Activated naive CD8-positive, alpha-beta T cell treated with anti-CD3 and anti-CD28 coated beads for 36 hours (primary cell): ENCODE measurements around the gene BST1. TPM values are rescaled to one million over a fixed set of nuclear protein-coding genes. Genes with fewer than 3 reads are reported as not detected.
A peak's percentile ranks its signal among the peaks of the same experiment; 100 is the strongest.
"Not testable (repeated sequence)": the region's sequence is repeated elsewhere in the genome, so short reads cannot be mapped to it uniquely, and the experiment has no call there.

ENCODE experiments used
- DNase-seq: peaks from one replicate; pipeline ENCODE4 v3.0.0; 2021
- H3K27ac Mint-ChIP-seq: one replicate; pipeline ENCODE4 v1.8.0; 2022; ENCODE audit warnings: mild to moderate bottlenecking, moderate library complexity, mixed read lengths
- H3K27me3 Mint-ChIP-seq: one replicate; pipeline ENCODE4 v1.8.0; 2022; ENCODE audit warnings: mild to moderate bottlenecking, mixed read lengths
- H3K36me3 Mint-ChIP-seq: one replicate; pipeline ENCODE4 v1.8.0; 2021; ENCODE audit warnings: mild to moderate bottlenecking, mixed read lengths
- H3K4me1 Mint-ChIP-seq: one replicate; pipeline ENCODE4 v1.8.0; 2021; ENCODE audit warnings: mixed read lengths
- H3K4me3 Mint-ChIP-seq: one replicate; pipeline ENCODE4 v1.8.0; 2022; ENCODE audit warnings: mild to moderate bottlenecking, moderate library complexity, mixed read lengths
- H3K9me3 Mint-ChIP-seq: one replicate; pipeline ENCODE4 v1.8.0; 2022; ENCODE audit warnings: mixed read lengths
- total RNA-seq, 2 experiments: library from RNA; stranded (reverse); gene quantifications; one replicate each; pipeline ENCODE4 v1.2.3, GENCODE V29; 2021

Gene BST1
- total RNA-seq, 2 experiments from 2014 or later = 0.38 to 0.54 TPM

DNA sequence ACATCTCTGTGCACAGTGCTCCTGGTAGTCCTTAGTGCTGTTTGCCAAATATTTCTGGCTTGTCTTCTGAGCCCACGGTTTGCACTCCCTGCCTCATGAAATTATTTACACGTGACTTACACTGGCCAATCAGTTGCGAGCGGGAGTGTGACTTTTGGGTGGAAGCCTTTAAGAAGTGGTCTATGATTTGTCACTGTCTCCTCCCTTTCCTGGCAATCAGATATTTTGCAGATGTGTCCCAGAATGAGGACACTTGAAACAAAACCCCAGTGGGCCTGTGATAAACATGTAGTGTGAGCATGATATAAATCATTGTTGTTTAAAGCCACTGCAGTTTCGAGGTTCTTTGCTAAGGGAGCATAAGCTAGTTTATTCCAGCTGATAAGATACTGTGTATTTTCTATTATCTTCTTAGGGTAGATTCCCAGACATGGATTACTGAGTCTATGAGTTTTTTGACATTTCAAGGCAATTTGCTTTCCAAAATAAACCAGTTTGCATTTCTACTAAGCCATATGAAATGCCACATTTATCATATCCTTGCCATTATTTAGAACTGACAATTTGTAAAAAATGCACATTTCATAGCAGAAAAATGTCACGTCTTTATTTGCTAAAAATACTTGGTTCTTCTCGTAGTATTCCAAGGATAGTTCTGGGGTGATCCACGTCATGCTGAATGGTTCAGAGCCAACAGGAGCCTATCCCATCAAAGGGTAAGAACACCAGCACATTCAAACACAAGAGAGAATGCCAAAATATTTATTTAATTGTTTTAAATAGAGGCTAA is 12.0 kb downstream of the BST1 start:
- Mint-ChIP-seq H3K36me3 (no peaks in the 10 kb centered on the region), H3K4me3 (no peak overlapping the region), H3K27ac (no peak overlapping the region), H3K27me3 (no peaks in the 10 kb centered on the region), H3K4me1 (no peaks in the 10 kb centered on the region), H3K9me3 (no peaks in the 10 kb centered on the region)
- DNase-seq = no peak

DNA sequence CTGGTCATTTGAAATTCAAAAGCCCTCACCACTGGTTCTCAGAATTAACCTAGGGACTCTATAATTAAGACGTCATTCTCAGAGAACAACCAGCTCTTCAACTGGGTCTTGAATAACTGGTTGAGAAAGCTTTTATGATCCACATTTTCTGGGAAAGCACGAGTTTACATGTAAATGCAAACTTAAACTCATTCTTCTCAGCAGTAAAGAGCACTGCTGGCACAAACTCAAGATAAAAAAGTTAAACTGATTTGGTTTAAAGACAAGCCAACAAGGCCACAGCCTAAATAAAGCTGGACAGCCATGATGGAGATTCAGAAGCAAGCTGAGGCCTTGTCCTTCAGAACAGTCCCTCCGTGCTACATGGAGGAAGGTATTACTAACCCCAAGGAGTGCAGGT is 13.2 kb downstream of the BST1 start:
- no peak for DNase-seq
- Mint-ChIP-seq H3K36me3 (no peaks in the 10 kb centered on the region), H3K27me3 (no peaks in the 10 kb centered on the region), H3K4me1 (no peaks in the 10 kb centered on the region), H3K9me3 (no peaks in the 10 kb centered on the region), H3K4me3 (no peak overlapping the region), H3K27ac (no peak overlapping the region)

GRCh38 chr4:15717086-15717485 is 14.2 kb downstream of the BST1 start:
- Mint-ChIP-seq H3K4me3 (no peak overlapping the region), H3K36me3 (no peaks in the 10 kb centered on the region), H3K4me1 (no peaks in the 10 kb centered on the region), H3K9me3 (no peaks in the 10 kb centered on the region), H3K27me3 (no peaks in the 10 kb centered on the region), H3K27ac (no peak overlapping the region)
- no peak for DNase-seq

GRCh38 chr4:15717657-15718416 is 15.0 kb downstream of the BST1 start:
- no peak overlapping the region for H3K27ac Mint-ChIP-seq

GRCh38 chr4:15718465-15718864 is 15.6 kb downstream of the BST1 start:
- Mint-ChIP-seq H3K27ac (no peak overlapping the region), H3K36me3 (no peaks in the 10 kb centered on the region), H3K9me3 (no peaks in the 10 kb centered on the region), H3K27me3 (no peaks in the 10 kb centered on the region), H3K4me1 (no peaks in the 10 kb centered on the region), H3K4me3 (no peak overlapping the region)
- no peak for DNase-seq

More at GRCh38 chr4:15717657-15718416, 15.0 kb downstream of the BST1 start:
- Mint-ChIP-seq H3K36me3 (no peaks in the 10 kb centered on the region), H3K4me1 (no peaks in the 10 kb centered on the region), H3K9me3 (no peaks in the 10 kb centered on the region), H3K27me3 (no peaks in the 10 kb centered on the region), H3K4me3 (no peak overlapping the region)
- DNase-seq = no peak

GRCh38 chr4:15718959-15719358 is 16.1 kb downstream of the BST1 start:
- no peaks in the 10 kb centered on the region for H3K27me3 Mint-ChIP-seq
- no peaks in the 10 kb centered on the region for H3K4me1 Mint-ChIP-seq
- no peak overlapping the region for H3K4me3 Mint-ChIP-seq
- DNase-seq = no peak
- no peak overlapping the region for H3K27ac Mint-ChIP-seq
- no peaks in the 10 kb centered on the region for H3K9me3 Mint-ChIP-seq
- H3K36me3 Mint-ChIP-seq = no peaks in the 10 kb centered on the region

GRCh38 chr4:15719506-15719905 is 16.6 kb downstream of the BST1 start:
- Mint-ChIP-seq H3K4me3 (no peak overlapping the region), H3K9me3 (no peaks in the 10 kb centered on the region), H3K4me1 (no peaks in the 10 kb centered on the region), H3K27me3 (no peaks in the 10 kb centered on the region), H3K27ac (no peak overlapping the region), H3K36me3 (no peaks in the 10 kb centered on the region)
- DNase-seq = no peak

DNA sequence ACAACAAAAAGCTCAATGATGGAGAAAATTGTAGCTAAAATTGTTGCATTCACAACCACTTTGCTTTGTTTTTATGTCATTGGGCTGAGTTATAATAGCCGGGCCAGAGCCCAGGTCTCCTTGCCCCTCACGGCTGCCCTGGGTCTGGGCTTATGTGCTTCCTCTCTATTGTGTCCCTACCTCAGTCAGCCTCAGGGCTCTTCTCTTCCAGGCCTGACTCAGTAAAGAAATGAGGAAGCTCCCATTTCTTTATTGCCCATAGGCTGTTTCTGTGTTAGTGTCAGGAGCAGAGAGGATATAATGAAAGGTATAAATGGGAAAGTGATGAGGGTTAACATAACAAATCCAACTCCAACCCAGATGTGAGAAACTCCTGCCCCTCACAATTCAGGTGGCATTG is 18.0 kb downstream of the BST1 start:
- no peak overlapping the region for H3K4me3 Mint-ChIP-seq
- DNase-seq = no peak
- H3K27ac Mint-ChIP-seq = no peak overlapping the region
- no peaks in the 10 kb centered on the region for H3K36me3 Mint-ChIP-seq
- H3K9me3 Mint-ChIP-seq = no peaks in the 10 kb centered on the region
- no peaks in the 10 kb centered on the region for H3K4me1 Mint-ChIP-seq
- H3K27me3 Mint-ChIP-seq = no peaks in the 10 kb centered on the region

GRCh38 chr4:15725608-15726007 is 22.7 kb downstream of the BST1 start:
- DNase-seq = no peak
- peaks cover 2% of the 10 kb centered on the region for H3K4me1 Mint-ChIP-seq
- H3K36me3 Mint-ChIP-seq = no peaks in the 10 kb centered on the region
- H3K4me3 Mint-ChIP-seq = no peak overlapping the region
- H3K27me3 Mint-ChIP-seq = no peaks in the 10 kb centered on the region
- no peak overlapping the region for H3K27ac Mint-ChIP-seq
- no peaks in the 10 kb centered on the region for H3K9me3 Mint-ChIP-seq

DNA sequence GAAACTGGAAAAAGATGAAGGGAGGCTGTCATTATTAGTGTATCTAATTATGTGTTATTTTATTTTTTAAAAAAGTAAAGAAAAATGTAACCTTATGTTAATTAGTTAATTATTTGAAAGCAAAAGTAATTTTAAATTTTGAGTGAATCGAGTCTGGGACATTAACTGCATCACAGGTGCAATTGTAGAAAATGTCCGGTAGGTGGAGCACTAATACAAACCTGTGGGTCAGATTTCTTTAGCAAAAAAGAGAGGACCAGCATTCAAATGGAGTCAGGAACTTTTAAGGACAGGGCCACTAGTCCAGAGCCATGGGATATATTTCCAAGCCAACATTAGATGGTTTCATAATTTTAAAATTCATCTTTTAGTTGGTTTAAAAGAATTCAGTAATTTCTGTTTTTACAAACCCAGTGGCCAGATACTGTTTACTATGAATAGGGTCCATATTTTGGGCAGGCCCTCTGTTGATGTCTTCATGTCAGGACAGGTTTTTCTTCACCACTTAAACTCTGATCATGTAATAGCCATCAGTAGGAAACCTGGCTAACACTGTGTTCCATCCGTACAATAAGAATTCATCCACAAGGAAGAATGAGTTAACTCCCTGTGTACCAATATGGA is 27.2 kb downstream of the BST1 start:
- H3K4me1 Mint-ChIP-seq = peaks cover 17% of the 10 kb centered on the region
- no peak overlapping the region for H3K4me3 Mint-ChIP-seq
- no peaks in the 10 kb centered on the region for H3K27me3 Mint-ChIP-seq
- no peak for DNase-seq
- no peaks in the 10 kb centered on the region for H3K36me3 Mint-ChIP-seq
- H3K27ac Mint-ChIP-seq = no peak overlapping the region
- H3K9me3 Mint-ChIP-seq = peaks cover 3% of the 10 kb centered on the region

GRCh38 chr4:15733061-15733460 is 30.2 kb downstream of the BST1 start:
- not testable (repeated sequence) for H3K27ac Mint-ChIP-seq, DNase-seq, H3K36me3 Mint-ChIP-seq, H3K27me3 Mint-ChIP-seq, H3K4me3 Mint-ChIP-seq, H3K9me3 Mint-ChIP-seq
- H3K4me1 Mint-ChIP-seq = peaks cover 29% of the 10 kb centered on the region

DNA sequence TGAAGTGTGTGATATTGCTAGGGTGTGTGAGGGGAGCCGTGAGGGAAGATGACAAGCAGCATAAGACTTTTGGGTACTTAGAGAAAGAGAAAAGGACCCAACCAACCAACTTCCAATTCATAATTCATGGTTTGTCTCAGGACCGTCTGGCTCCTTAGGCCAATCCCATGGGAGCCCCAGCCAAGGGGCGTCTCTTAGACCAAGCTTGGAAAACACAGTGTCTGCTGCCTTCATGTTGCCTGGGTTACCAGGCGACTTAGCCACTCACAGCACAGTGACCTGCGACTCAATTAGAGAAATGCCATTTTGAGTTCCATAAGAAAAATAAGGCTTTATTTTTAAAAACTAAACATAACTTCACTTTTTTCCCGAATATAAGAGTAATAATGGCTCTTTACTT is 32.7 kb downstream of the BST1 start:
- no peaks in the 10 kb centered on the region for H3K27me3 Mint-ChIP-seq
- no peak for DNase-seq
- no peak overlapping the region for H3K27ac Mint-ChIP-seq
- peaks cover 8% of the 10 kb centered on the region for H3K9me3 Mint-ChIP-seq
- no peak overlapping the region for H3K4me3 Mint-ChIP-seq
- peaks cover 45% of the 10 kb centered on the region for H3K4me1 Mint-ChIP-seq
- peaks cover 9% of the 10 kb centered on the region for H3K36me3 Mint-ChIP-seq

DNA sequence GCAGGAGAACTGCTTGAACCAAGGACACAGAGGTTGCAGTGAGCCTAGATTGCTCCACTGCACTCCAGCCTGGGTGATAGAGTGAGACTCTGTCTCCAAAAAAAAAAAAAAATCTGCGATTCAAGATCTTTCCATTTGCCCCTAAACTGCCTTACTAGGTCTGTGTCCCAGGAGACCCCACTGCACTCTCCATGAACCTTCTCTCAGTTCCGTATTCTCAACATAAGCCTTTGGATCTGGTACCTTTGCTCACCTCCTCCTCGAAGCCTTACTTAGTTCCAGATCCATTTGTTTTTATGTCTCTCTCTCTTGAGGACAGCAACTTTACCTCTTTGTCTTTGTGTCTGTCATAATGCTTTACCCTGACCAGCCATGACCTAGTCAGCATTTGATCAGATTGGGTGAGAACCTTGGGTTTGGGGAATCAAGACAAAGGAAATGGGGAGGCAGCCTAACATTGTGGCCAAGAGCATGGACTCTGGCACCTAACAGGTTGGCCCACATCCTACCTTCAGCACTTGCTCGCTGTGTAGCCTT is 33.7 kb downstream of the BST1 start:
- Mint-ChIP-seq H3K27me3 (no peaks in the 10 kb centered on the region), H3K36me3 (peaks cover 14% of the 10 kb centered on the region), H3K27ac (no peak overlapping the region), H3K4me3 (no peak overlapping the region), H3K4me1 (peaks cover 38% of the 10 kb centered on the region), H3K9me3 (peaks cover 11% of the 10 kb centered on the region)
- DNase-seq = no peak

GRCh38 chr4:15737255-15737654 is 34.4 kb downstream of the BST1 start:
- no peaks in the 10 kb centered on the region for H3K27me3 Mint-ChIP-seq
- peaks cover 16% of the 10 kb centered on the region for H3K9me3 Mint-ChIP-seq
- no peak overlapping the region for H3K4me3 Mint-ChIP-seq
- no peak for DNase-seq
- no peak overlapping the region for H3K27ac Mint-ChIP-seq
- peaks cover 38% of the 10 kb centered on the region for H3K4me1 Mint-ChIP-seq
- H3K36me3 Mint-ChIP-seq = peaks cover 18% of the 10 kb centered on the region

DNA sequence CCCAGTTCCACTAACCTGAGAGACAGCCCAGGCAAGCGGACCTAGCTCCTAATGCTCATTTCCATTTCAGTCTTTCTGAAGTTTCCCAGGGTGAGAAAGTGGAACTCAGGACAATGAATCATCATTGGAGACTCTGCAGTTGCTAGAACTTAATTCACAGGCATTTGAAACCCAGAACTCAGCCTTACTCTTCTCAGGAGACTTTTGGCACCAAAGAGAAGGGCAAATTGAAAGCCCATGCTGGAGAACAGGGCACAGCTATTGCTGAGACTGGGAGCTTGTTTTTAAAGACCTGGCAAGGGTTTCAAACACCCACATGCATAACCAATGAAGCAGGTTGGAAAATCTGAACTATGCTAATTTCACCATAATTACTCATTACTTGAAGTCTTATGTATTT is 36.0 kb downstream of the BST1 start:
- DNase-seq = peak; percentile 8
- H3K27ac Mint-ChIP-seq = peak overlapping the region; percentile 53
- no peak overlapping the region for H3K4me3 Mint-ChIP-seq
- peaks cover 27% of the 10 kb centered on the region for H3K36me3 Mint-ChIP-seq
- H3K4me1 Mint-ChIP-seq = peaks cover 35% of the 10 kb centered on the region
- peaks cover 23% of the 10 kb centered on the region for H3K9me3 Mint-ChIP-seq
- no peaks in the 10 kb centered on the region for H3K27me3 Mint-ChIP-seq
